Renal cortical epithelial cell (primary cell): Measurements from ENCODE around the gene CAB39. TPM values are rescaled to one million over a fixed set of nuclear protein-coding genes. Genes with fewer than 3 reads are reported as not detected.

ENCODE experiments used
- DNase-seq: peaks from one replicate; pipeline ENCODE4 v3.0.0-alpha.2; 2011; ENCODE audit warnings: low read depth
- total RNA-seq: library from RNA; depleted of rRNA; stranded (reverse); fragments of >200 nt; gene quantifications from 2 replicates; pipeline ENCODE4 v1.2.3, GENCODE V29; 2014

CAB39 gene
- total RNA-seq, 1 donor from 2014 or later: 169 TPM

- peak; percentile 92 for DNase-seq
Observed at GRCh38 chr2:230757476-230757875, 44.8 kb downstream of the CAB39 start.

GRCh38 chr2:230758566-230759480, 46.2 kb downstream of the CAB39 start:
- DNase-seq: peak; percentile 96

GRCh38 chr2:230759481-230760167, 47.0 kb downstream of the CAB39 start:
- no peak for DNase-seq

GRCh38 chr2:230761704-230762103, 49.1 kb downstream of the CAB39 start:
- DNase-seq: no peak

GRCh38 chr2:230762317-230762896, 49.8 kb downstream of the CAB39 start:
- no peak for DNase-seq

- no peak for DNase-seq
Observed at GRCh38 chr2:230764346-230764745, 51.7 kb downstream of the CAB39 start.

- no peak for DNase-seq
Observed at GRCh38 chr2:230765611-230766300, 53.1 kb downstream of the CAB39 start.

GRCh38 chr2:230767862-230768388, 55.3 kb downstream of the CAB39 start:
- DNase-seq: no peak

- DNase-seq: no peak
Observed at GRCh38 chr2:230770804-230771203, 58.2 kb downstream of the CAB39 start.

- DNase-seq: no peak
Observed at GRCh38 chr2:230772156-230772555, 59.5 kb downstream of the CAB39 start.

GRCh38 chr2:230773039-230773773, 60.6 kb downstream of the CAB39 start:
- DNase-seq: no peak

- peak; percentile 91 for DNase-seq
Observed at GRCh38 chr2:230774348-230774951, 61.8 kb downstream of the CAB39 start.

GRCh38 chr2:230775737-230776136, 63.1 kb downstream of the CAB39 start:
- no peak for DNase-seq

GRCh38 chr2:230777721-230778120, 65.1 kb downstream of the CAB39 start:
- DNase-seq: peak; percentile 94

- peak; percentile 82 for DNase-seq
Observed at GRCh38 chr2:230778350-230779063, 65.9 kb downstream of the CAB39 start.

- no peak for DNase-seq
Observed at GRCh38 chr2:230779126-230779525, 66.5 kb downstream of the CAB39 start.

GRCh38 chr2:230779607-230780006, 67.0 kb downstream of the CAB39 start:
- no peak for DNase-seq

GRCh38 chr2:230781130-230781797, 68.6 kb downstream of the CAB39 start:
- DNase-seq: peak; percentile 99

- DNase-seq: no peak
Observed at GRCh38 chr2:230783101-230783500, 70.5 kb downstream of the CAB39 start.
